Measurements from ENCODE around the gene PACRG.

GRCh38 chr6:163356324-163356723 lies 628.5 kb downstream of the PACRG start:
- no peak for TF ChIP-seq SIN3A (IDR thresholded peaks at IDR 0.05; ENCODE audit: borderline replicate concordance, insufficient read depth, low read depth, low read length)
- TF ChIP-seq, protein P1, sequence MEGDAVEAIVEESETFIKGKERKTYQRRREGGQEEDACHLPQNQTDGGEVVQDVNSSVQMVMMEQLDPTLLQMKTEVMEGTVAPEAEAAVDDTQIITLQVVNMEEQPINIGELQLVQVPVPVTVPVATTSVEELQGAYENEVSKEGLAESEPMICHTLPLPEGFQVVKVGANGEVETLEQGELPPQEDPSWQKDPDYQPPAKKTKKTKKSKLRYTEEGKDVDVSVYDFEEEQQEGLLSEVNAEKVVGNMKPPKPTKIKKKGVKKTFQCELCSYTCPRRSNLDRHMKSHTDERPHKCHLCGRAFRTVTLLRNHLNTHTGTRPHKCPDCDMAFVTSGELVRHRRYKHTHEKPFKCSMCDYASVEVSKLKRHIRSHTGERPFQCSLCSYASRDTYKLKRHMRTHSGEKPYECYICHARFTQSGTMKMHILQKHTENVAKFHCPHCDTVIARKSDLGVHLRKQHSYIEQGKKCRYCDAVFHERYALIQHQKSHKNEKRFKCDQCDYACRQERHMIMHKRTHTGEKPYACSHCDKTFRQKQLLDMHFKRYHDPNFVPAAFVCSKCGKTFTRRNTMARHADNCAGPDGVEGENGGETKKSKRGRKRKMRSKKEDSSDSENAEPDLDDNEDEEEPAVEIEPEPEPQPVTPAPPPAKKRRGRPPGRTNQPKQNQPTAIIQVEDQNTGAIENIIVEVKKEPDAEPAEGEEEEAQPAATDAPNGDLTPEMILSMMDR (IDR thresholded peaks at IDR 0.05), result no peak
